Right hindlimb (tissue), 1 donor: ENCODE measurements around the gene IFNW1.
A peak's percentile ranks its signal among the peaks of the same experiment; 100 is the strongest.
"Not testable (repeated sequence)": the region's sequence is repeated elsewhere in the genome, so short reads cannot be mapped to it uniquely, and the experiment has no call there.

Experiments
- DNase-seq: peaks from one replicate; pipeline ENCODE4 v3.0.0-alpha.2; 2018

Gene IFNW1

GRCh38 chr9:21141427-21141882, at the start of gene IFNW1:
Gene IFNW1 (minus strand): TSS chr9:21141832. CDS start chr9:21141570, 262 bp downstream.
- no peak for DNase-seq

- not testable (repeated sequence) for DNase-seq
These were observed 45.9 kb upstream of the IFNW1 start, which contains the start of gene IFNA4 for GRCh38 chr9:21187487-21187886. Gene IFNA4 (minus strand): TSS chr9:21187587. CDS start chr9:21187531, 56 bp downstream.

GRCh38 chr9:21182810-21183736, 41.4 kb upstream of the IFNW1 start:
- DNase-seq = not testable (repeated sequence)

- no peak for DNase-seq
These were observed 33.0 kb upstream of the IFNW1 start for GRCh38 chr9:21174671-21175070.

- no peak for DNase-seq
These were observed 30.5 kb upstream of the IFNW1 start for GRCh38 chr9:21172156-21172555.

- DNase-seq = no peak
These were observed 29.7 kb upstream of the IFNW1 start for GRCh38 chr9:21171351-21171750.

- DNase-seq = not testable (repeated sequence)
These were observed 24.9 kb upstream of the IFNW1 start, which contains the start of gene IFNA21 for GRCh38 chr9:21166560-21166959. Gene IFNA21 (minus strand): TSS chr9:21166660. CDS start chr9:21166612, 48 bp downstream.

- no peak for DNase-seq
These were observed 23.9 kb upstream of the IFNW1 start for GRCh38 chr9:21165516-21165915.

GRCh38 chr9:21160178-21160577, 18.5 kb upstream of the IFNW1 start:
- DNase-seq = no peak

- DNase-seq = no peak
These were observed 13.9 kb upstream of the IFNW1 start for GRCh38 chr9:21155501-21155900.

GRCh38 chr9:21154018-21154608, 12.5 kb upstream of the IFNW1 start:
- DNase-seq = peak; percentile 25

GRCh38 chr9:21153336-21154017, 11.8 kb upstream of the IFNW1 start:
- DNase-seq = no peak

- no peak for DNase-seq
These were observed 3.0 kb upstream of the IFNW1 start for GRCh38 chr9:21144603-21145002.

GRCh38 chr9:21137020-21137419, 4.6 kb downstream of the IFNW1 start:
- no peak for DNase-seq

- no peak for DNase-seq
These were observed 5.9 kb downstream of the IFNW1 start for GRCh38 chr9:21135736-21136135.

GRCh38 chr9:21128186-21128585, 13.4 kb downstream of the IFNW1 start:
- not testable (repeated sequence) for DNase-seq

- no peak for DNase-seq
These were observed 19.9 kb downstream of the IFNW1 start for GRCh38 chr9:21121595-21122251.

- DNase-seq = no peak
These were observed 20.6 kb downstream of the IFNW1 start for GRCh38 chr9:21121079-21121478.

- DNase-seq = no peak
These were observed 22.4 kb downstream of the IFNW1 start for GRCh38 chr9:21119093-21119770.

GRCh38 chr9:21114311-21114710, 27.3 kb downstream of the IFNW1 start:
- no peak for DNase-seq

GRCh38 chr9:21110708-21111576, 30.7 kb downstream of the IFNW1 start:
- DNase-seq = no peak
